Trophoblast cell (in vitro differentiated cells and primary cell): ENCODE results near the gene PLEK.
A peak's percentile ranks its signal among the peaks of the same experiment; 100 is the strongest.

ENCODE experiments used
- DNase-seq, 2 donors: peaks; one replicate each; pipeline ENCODE4 v3.0.0-alpha.2; 2016
- H2AFZ ChIP-seq: 2 replicates; pipeline ENCODE4 v1.6.1; 2013; ENCODE audit warnings: low read length, moderate library complexity, mild to moderate bottlenecking; ENCODE audit not compliant: insufficient read depth, poor library complexity
- H2AK5ac ChIP-seq: 2 replicates; pipeline ENCODE4 v1.6.1; 2013; ENCODE audit warnings: mild to moderate bottlenecking, low read length
- H2BK120ac ChIP-seq: 2 replicates; pipeline ENCODE4 v1.6.1; 2013; ENCODE audit warnings: low read length, mild to moderate bottlenecking, moderate library complexity; ENCODE audit not compliant: insufficient read depth, poor library complexity
- H2BK12ac ChIP-seq: 2 replicates; pipeline ENCODE4 v1.6.1; 2013; ENCODE audit warnings: mild to moderate bottlenecking, low read length, moderate library complexity
- H2BK5ac ChIP-seq: 2 replicates; pipeline ENCODE4 v1.6.1; 2013; ENCODE audit warnings: low read length, low read depth, moderate library complexity, mild to moderate bottlenecking; ENCODE audit not compliant: poor library complexity
- H3K14ac ChIP-seq: 2 replicates; pipeline ENCODE4 v1.6.1; 2013; ENCODE audit warnings: mild to moderate bottlenecking, low read length
- H3K18ac ChIP-seq: 2 replicates; pipeline ENCODE4 v1.6.1; 2013; ENCODE audit warnings: mild to moderate bottlenecking, low read length
- H3K23ac ChIP-seq: 2 replicates; pipeline ENCODE4 v1.6.1; 2013; ENCODE audit warnings: low read length
- H3K27ac ChIP-seq: 2 replicates; pipeline ENCODE4 v1.5.1; 2013; ENCODE audit warnings: low read depth, mild to moderate bottlenecking, inconsistent platforms, low read length, moderate library complexity
- H3K27me3 ChIP-seq: 2 replicates; pipeline ENCODE4 v1.6.1; 2013; ENCODE audit warnings: inconsistent platforms, mild to moderate bottlenecking, low read length, moderate library complexity; ENCODE audit not compliant: insufficient read depth
- H3K36me3 ChIP-seq, 2 experiments: 1 replicate in 1 of 2; 2 replicates in 1 of 2; pipeline ENCODE4 v1.6.1; 2013; ENCODE audit warnings: low read length in 2 of 2, mild to moderate bottlenecking in 2 of 2, moderate library complexity in 1 of 2; ENCODE audit not compliant: insufficient read depth in 2 of 2, control insufficient read depth in 1 of 2
- H3K4ac ChIP-seq: 2 replicates; pipeline ENCODE4 v1.6.1; 2013; ENCODE audit warnings: low read depth, mild to moderate bottlenecking, low read length, moderate library complexity
- H3K4me1 ChIP-seq, 2 experiments: 1 replicate in 1 of 2; 2 replicates in 1 of 2; pipeline ENCODE4 v1.6.1; 2013; ENCODE audit warnings: low read length in 2 of 2, mild to moderate bottlenecking in 2 of 2, moderate library complexity in 1 of 2; ENCODE audit not compliant: insufficient read depth in 2 of 2, control insufficient read depth in 1 of 2
- H3K4me2 ChIP-seq: 2 replicates; pipeline ENCODE4 v1.6.1; 2013; ENCODE audit warnings: inconsistent platforms, mild to moderate bottlenecking, low read length, moderate library complexity
- H3K4me3 ChIP-seq: 2 replicates; pipeline ENCODE4 v1.5.1; 2013; ENCODE audit warnings: mild to moderate bottlenecking, low read depth, low read length, inconsistent platforms
- H3K79me1 ChIP-seq: one replicate; pipeline ENCODE4 v1.6.1; 2013; ENCODE audit warnings: low read length
- H3K79me2 ChIP-seq: 2 replicates; pipeline ENCODE4 v1.6.1; 2013; ENCODE audit warnings: low read length, mild to moderate bottlenecking; ENCODE audit not compliant: control insufficient read depth, insufficient read depth, poor library complexity
- H3K9ac ChIP-seq: 2 replicates; pipeline ENCODE4 v1.6.1; 2013; ENCODE audit warnings: mild to moderate bottlenecking, low read length
- H3K9me3 ChIP-seq: 2 replicates; pipeline ENCODE4 v1.6.1; 2013; ENCODE audit warnings: low read depth, mild to moderate bottlenecking, control low read depth, inconsistent platforms, low read length; ENCODE audit not compliant: insufficient read depth
- H4K12ac ChIP-seq: 2 replicates; pipeline ENCODE4 v1.6.1; 2013; ENCODE audit warnings: low read depth, mild to moderate bottlenecking, low read length, moderate library complexity
- H4K8ac ChIP-seq: 2 replicates; pipeline ENCODE4 v1.6.1; 2013; ENCODE audit warnings: low read depth, mild to moderate bottlenecking, low read length, moderate library complexity
- H4K91ac ChIP-seq: one replicate; pipeline ENCODE4 v1.6.1; 2013; ENCODE audit warnings: low read depth, mild to moderate bottlenecking, low read length, moderate library complexity
- WGBS: extraction: QIAGEN DNeasy Blood & Tissue Kit; methylation state at CpG from one replicate; pipeline ENCODE4 v1.1.7; 2013; ENCODE audit warnings: missing lambda C conversion rate; ENCODE audit not compliant: insufficient read length, insufficient coverage; ENCODE audit errors: extremely low coverage; 5-methylcytosine and 5-hydroxymethylcytosine counted together

The PLEK gene

DNA sequence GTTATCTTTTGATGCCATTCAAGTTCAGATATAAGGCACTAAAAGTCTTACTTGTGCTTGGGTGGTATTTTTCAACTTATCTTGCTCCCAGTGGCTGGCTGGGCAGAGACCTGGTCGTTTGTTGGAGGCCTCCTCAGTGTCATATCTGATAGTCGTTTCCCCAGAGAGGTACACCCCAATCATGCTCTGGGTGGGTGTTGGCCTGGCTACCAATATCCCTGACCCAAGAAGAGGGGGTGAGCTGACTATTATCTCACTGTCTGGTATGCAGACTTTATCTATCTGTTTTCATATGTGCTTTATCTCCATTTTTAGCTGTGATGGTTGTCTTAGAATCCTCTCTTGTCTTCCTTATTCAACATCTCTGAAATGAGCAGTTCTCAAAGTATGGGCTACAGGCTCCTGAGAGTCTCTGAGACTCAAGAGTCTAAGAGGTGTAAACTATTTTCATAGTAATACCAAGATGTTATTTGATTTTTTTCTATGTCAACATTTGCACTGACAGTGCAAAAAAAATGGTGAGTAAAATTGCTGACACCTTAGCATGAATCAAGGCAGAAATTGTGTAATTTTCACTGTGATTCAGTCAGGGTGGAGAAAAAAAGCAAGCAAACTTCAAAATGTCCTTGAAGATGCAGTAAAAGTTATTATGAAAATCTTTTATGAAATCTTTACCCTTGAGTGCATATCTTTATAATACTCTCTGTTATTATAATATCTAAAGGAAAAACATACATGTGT is 12.3 kb upstream of the PLEK start:
- Histone ChIP-seq H2BK12ac (no peak overlapping the region), H3K4me1 (peaks cover 0 to 2% of the 10 kb centered on the region in 2 experiments), H4K12ac (no peak overlapping the region), H4K8ac (no peak overlapping the region), H2AFZ (no peak overlapping the region), H3K4me2 (no peak overlapping the region), H3K27me3 (no peaks in the 10 kb centered on the region), H3K27ac (no peak overlapping the region), H3K79me2 (no peaks in the 10 kb centered on the region), H3K79me1 (no peaks in the 10 kb centered on the region), H2BK5ac (no peak overlapping the region), H3K4ac (no peak overlapping the region), H2AK5ac (no peak overlapping the region), H3K18ac (no peak overlapping the region), H2BK120ac (no peak overlapping the region), H3K23ac (no peak overlapping the region), H3K9me3 (no peaks in the 10 kb centered on the region), H4K91ac (no peak overlapping the region), H3K36me3 (no peaks in the 10 kb centered on the region), H3K14ac (no peak overlapping the region), H3K4me3 (no peak overlapping the region), H3K9ac (no peak overlapping the region)
- no peak for DNase-seq
- whole genome bisulfite sequencing, result no CpG with 5 or more reads among the region's 2 CpGs

GRCh38 chr2:68356599-68357239 is 8.4 kb upstream of the PLEK start:
- no CpG with 5 or more reads among the region's 4 CpGs for WGBS

DNA sequence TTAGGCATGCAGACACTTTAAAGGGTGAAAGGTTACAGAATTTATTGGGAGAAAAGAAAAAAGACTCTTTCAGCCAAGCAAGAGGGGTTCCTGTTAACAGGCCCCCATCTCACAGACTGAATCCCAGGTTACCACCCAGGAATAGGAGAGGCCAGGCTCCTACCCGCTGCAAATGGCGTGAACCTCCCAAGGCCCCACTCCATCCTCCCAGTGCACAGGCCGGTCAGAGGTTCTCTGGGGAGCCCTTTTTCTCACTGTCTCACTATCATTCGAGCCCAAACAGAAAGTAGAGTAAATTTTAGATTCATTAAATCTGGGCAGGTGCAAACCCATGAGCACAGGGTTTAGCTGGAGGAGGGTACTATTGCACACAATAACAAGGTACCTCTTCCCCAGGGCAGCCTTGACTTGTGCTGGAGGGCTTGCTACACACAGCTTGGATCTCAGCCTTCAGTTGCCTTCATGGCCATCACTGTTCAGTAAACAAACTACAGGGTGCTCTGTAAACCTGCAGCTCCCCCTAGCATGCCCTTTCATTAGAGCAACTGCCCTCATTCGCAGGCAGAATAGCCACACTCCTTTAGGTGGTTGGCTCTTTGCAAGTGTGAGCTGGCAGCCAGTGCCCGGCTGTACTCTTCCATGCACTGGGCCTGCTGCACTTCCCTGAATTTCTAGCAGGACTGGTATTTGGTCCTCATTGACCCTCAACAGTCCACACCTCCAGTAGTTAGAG is 7.3 kb upstream of the PLEK start:
- WGBS, result no CpG with 5 or more reads among the region's 6 CpGs
- Histone ChIP-seq H2BK120ac (no peak overlapping the region), H3K36me3 (no peaks in the 10 kb centered on the region)

More at GRCh38 chr2:68356599-68357239, 8.4 kb upstream of the PLEK start:
- no peak overlapping the region for H2AFZ ChIP-seq
- H3K4me1 ChIP-seq, result no peaks in the 10 kb centered on the region
- no peak overlapping the region for H3K4ac ChIP-seq
- H3K9me3 ChIP-seq, result no peaks in the 10 kb centered on the region
- no peak overlapping the region for H3K14ac ChIP-seq
- no peaks in the 10 kb centered on the region for H3K27me3 ChIP-seq
- H3K27ac ChIP-seq, result peak overlapping the region; percentile 33
- no peaks in the 10 kb centered on the region for H3K79me2 ChIP-seq
- H3K9ac ChIP-seq, result no peak overlapping the region
- no peak overlapping the region for H3K4me3 ChIP-seq
- no peak overlapping the region for H3K23ac ChIP-seq
- H2BK5ac ChIP-seq, result no peak overlapping the region
- no peak overlapping the region for H2BK12ac ChIP-seq
- H4K8ac ChIP-seq, result no peak overlapping the region
- no peak overlapping the region for H3K4me2 ChIP-seq
- H2AK5ac ChIP-seq, result no peak overlapping the region
- peak; percentile 12 to 58 for DNase-seq
- no peak overlapping the region for H3K18ac ChIP-seq
- no peaks in the 10 kb centered on the region for H3K79me1 ChIP-seq
- H2BK120ac ChIP-seq, result no peak overlapping the region
- no peaks in the 10 kb centered on the region for H3K36me3 ChIP-seq
- no peak overlapping the region for H4K91ac ChIP-seq
- H4K12ac ChIP-seq, result no peak overlapping the region

GRCh38 chr2:68359889-68360288 is 5.2 kb upstream of the PLEK start:
- H2AFZ ChIP-seq, result no peak overlapping the region
- H3K4me3 ChIP-seq, result no peak overlapping the region
- no peak overlapping the region for H4K8ac ChIP-seq
- no peak overlapping the region for H3K4me2 ChIP-seq
- H3K27ac ChIP-seq, result no peak overlapping the region
- no peak overlapping the region for H2BK12ac ChIP-seq
- no peak overlapping the region for H2BK5ac ChIP-seq
- no peaks in the 10 kb centered on the region for H3K79me1 ChIP-seq
- H3K36me3 ChIP-seq, result no peaks in the 10 kb centered on the region
- H3K9me3 ChIP-seq, result no peaks in the 10 kb centered on the region
- H3K4me1 ChIP-seq, result no peaks in the 10 kb centered on the region
- no peak overlapping the region for H4K91ac ChIP-seq
- H3K79me2 ChIP-seq, result no peaks in the 10 kb centered on the region
- no CpG with 5 or more reads among the region's 3 CpGs for WGBS
- DNase-seq, result no peak
- H3K4ac ChIP-seq, result no peak overlapping the region
- H2BK120ac ChIP-seq, result no peak overlapping the region
- no peak overlapping the region for H4K12ac ChIP-seq
- no peak overlapping the region for H2AK5ac ChIP-seq
- no peak overlapping the region for H3K23ac ChIP-seq
- H3K9ac ChIP-seq, result no peak overlapping the region
- no peaks in the 10 kb centered on the region for H3K27me3 ChIP-seq
- no peak overlapping the region for H3K18ac ChIP-seq
- no peak overlapping the region for H3K14ac ChIP-seq

More for the DNA sequence above, 7.3 kb upstream of the PLEK start:
- Histone ChIP-seq H2BK12ac (no peak overlapping the region), H3K23ac (no peak overlapping the region), H2BK5ac (no peak overlapping the region), H3K79me2 (no peaks in the 10 kb centered on the region), H2AFZ (no peak overlapping the region), H4K8ac (peak overlapping the region; percentile 48), H3K27ac (no peak overlapping the region), H3K79me1 (no peaks in the 10 kb centered on the region), H3K4me2 (no peak overlapping the region), H4K91ac (peak overlapping the region; percentile 26), H3K9ac (no peak overlapping the region), H3K14ac (no peak overlapping the region), H3K9me3 (no peaks in the 10 kb centered on the region), H3K27me3 (no peaks in the 10 kb centered on the region), H3K4ac (no peak overlapping the region), H4K12ac (no peak overlapping the region), H2AK5ac (no peak overlapping the region), H3K4me3 (no peak overlapping the region), H3K4me1 (no peaks in the 10 kb centered on the region), H3K18ac (no peak overlapping the region)
- peak; percentile 40 to 59 for DNase-seq
